HepG2 (cell line): ENCODE measurements around the gene FUNDC1. TPM values are rescaled to one million over a fixed set of nuclear protein-coding genes. Genes with fewer than 3 reads are reported as not detected.

Experiments
- ATAC-seq: fragments of 200-7000 bp; cut with Tn5 transposase; 3 replicates; pipeline ENCODE4 v1.9.1; 2020; ENCODE audit warnings: mild to moderate bottlenecking, moderate library complexity
- BruUV-seq: library from RNA; stranded (reverse); fragments of 400-500 nt; replicated peaks from 2 replicates; lab custom pipeline; 2021; lab: Mats Ljungman, UMichigan
- CTCF ChIA-PET: fragments of 300-600 bp; formaldehyde crosslinking; extraction: SDS; loops from one replicate; lab custom pipeline; 2021; ENCODE audit warnings: low total read pairs, inconsistent platforms, low intra/inter-chr PET ratio; lab: Yijun Ruan, JAX
- POLR2A ChIA-PET: fragments of 350-600 bp; sonication (Branson Sonifier 250); formaldehyde crosslinking; loops from one replicate; lab custom pipeline; 2020; ENCODE audit warnings: antibody characterized with exemption, inconsistent platforms; lab: Yijun Ruan, JAX
- DNase-seq: peaks from one replicate; pipeline ENCODE4 v3.0.0-alpha.2; 2015; ENCODE audit warnings: low spot score
- FAIRE-seq: peaks from 3 replicates; lab custom pipeline; 2011; peaks lifted over from hg19 to GRCh38; lab: Jason Lieb, UNC
- H2AFZ ChIP-seq: one replicate; pipeline ENCODE4 v1.6.1; 2011; ENCODE audit warnings: low read length, inconsistent platforms
- H3K27ac ChIP-seq: fragments of 300-600 bp; 3 replicates; pipeline ENCODE4 v1.8.0; 2011; ENCODE audit warnings: mixed run types, mild to moderate bottlenecking, mixed read lengths, low read length, inconsistent platforms; ENCODE audit not compliant: insufficient read depth; ENCODE audit errors: extremely low read length
- H3K27me3 ChIP-seq, 2 experiments: fragments of 200-600 bp in 1 of 2; 2 replicates in 1 of 2; 3 replicates in 1 of 2; pipeline versions ENCODE4 v1.6.0 to v1.8.0; 2011; ENCODE audit warnings: low read length in 2 of 2, mild to moderate bottlenecking in 2 of 2, moderate library complexity in 2 of 2, inconsistent platforms in 1 of 2; ENCODE audit not compliant: insufficient read depth in 2 of 2, control insufficient read depth in 1 of 2
- H3K36me3 ChIP-seq, 2 experiments: fragments of 200-600 bp in 1 of 2; replicated peaks in 1 of 2; 2 replicates in 1 of 2; 3 replicates in 1 of 2; pipeline versions ENCODE4 v1.5.1 to v1.8.0; 2011; ENCODE audit warnings: low read length in 2 of 2, inconsistent platforms in 1 of 2; ENCODE audit not compliant: insufficient read depth in 2 of 2, control insufficient read depth in 1 of 2
- H3K4me1 ChIP-seq: 2 replicates; pipeline ENCODE4 v1.5.1; 2012; ENCODE audit warnings: low read length, inconsistent platforms; ENCODE audit not compliant: insufficient read depth
- H3K4me2 ChIP-seq: 2 replicates; pipeline ENCODE4 v1.6.0; 2011; ENCODE audit warnings: low read depth, low read length, inconsistent platforms
- H3K4me3 ChIP-seq, 3 experiments: fragments of 200-600 bp in 1 of 3; sonication (generic), shearing (Covaris generic) in 1 of 3; replicated peaks in 1 of 3; 2 replicates each; pipeline ENCODE4 v1.5.1; 2011 to 2016; ENCODE audit warnings: low read length in 3 of 3, inconsistent platforms in 2 of 3, low read depth in 2 of 3, mild to moderate bottlenecking in 2 of 3, control low read depth in 1 of 3, mixed read lengths in 1 of 3; ENCODE audit not compliant: insufficient read depth in 1 of 3
- H3K79me2 ChIP-seq: one replicate; pipeline ENCODE4 v1.6.1; 2011; ENCODE audit warnings: low read length, inconsistent platforms; ENCODE audit not compliant: insufficient read depth
- H3K9ac ChIP-seq: 2 replicates; pipeline ENCODE4 v1.6.0; 2011; ENCODE audit warnings: mild to moderate bottlenecking, low read depth, low read length, inconsistent platforms; ENCODE audit not compliant: insufficient read depth
- H3K9me3 ChIP-seq: 2 replicates; pipeline ENCODE4 v1.5.1; 2012; ENCODE audit warnings: mild to moderate bottlenecking, low read length
- H4K20me1 ChIP-seq: 2 replicates; pipeline ENCODE4 v1.6.0; 2011; ENCODE audit warnings: inconsistent platforms, mild to moderate bottlenecking, low read length, moderate library complexity; ENCODE audit not compliant: insufficient read depth
- CREB1 ChIP-seq, 2 experiments: fragments of 450-650 bp in 1 of 2; IDR thresholded peaks; 2 replicates each; pipeline ENCODE4 v1.6.1; 2016 to 2017; ENCODE audit warnings: control low read depth in 1 of 2, mild to moderate bottlenecking in 1 of 2, missing compliant biosample characterization in 1 of 2, missing genetic modification characterization in 1 of 2
- KMT2B ChIP-seq: IDR thresholded peaks from 2 replicates; pipeline ENCODE4 v1.6.1; 2016; ENCODE audit warnings: missing genetic modification reagents, missing compliant biosample characterization
- SRY ChIP-seq: sonication (generic); formaldehyde crosslinking; IDR thresholded peaks from 2 replicates; pipeline ENCODE4 v1.8.0; 2022; ENCODE audit warnings: mild to moderate bottlenecking, missing genetic modification reagents
- TARDBP ChIP-seq: sonication (generic); formaldehyde crosslinking; IDR thresholded peaks from 2 replicates; pipeline ENCODE4 v1.8.0; 2022; ENCODE audit warnings: mild to moderate bottlenecking, missing genetic modification reagents
- TCF7L2 ChIP-seq: IDR thresholded peaks from 2 replicates; pipeline ENCODE4 v1.6.1; 2011; ENCODE audit warnings: mild to moderate bottlenecking, low read depth, low read length, moderate library complexity
- TP53 ChIP-seq: sonication (generic); formaldehyde crosslinking; conservative IDR thresholded peaks from 2 replicates; pipeline ENCODE4 v1.4.0; 2020; ENCODE audit warnings: missing genetic modification reagents
- ZNF232 ChIP-seq: sonication (generic); formaldehyde crosslinking; IDR thresholded peaks from 2 replicates; pipeline ENCODE4 v1.4.0; 2020; ENCODE audit warnings: missing genetic modification reagents, borderline replicate concordance
- ZNF331 ChIP-seq: sonication (generic); formaldehyde crosslinking; IDR thresholded peaks from 2 replicates; pipeline ENCODE4 v1.4.0; 2020; ENCODE audit warnings: missing genetic modification reagents
- ZNF547 ChIP-seq: sonication (generic); formaldehyde crosslinking; IDR thresholded peaks from 2 replicates; pipeline ENCODE4 v1.5.1; 2020; ENCODE audit warnings: mild to moderate bottlenecking, missing genetic modification reagents
- ZNF788 ChIP-seq: sonication (generic); formaldehyde crosslinking; IDR thresholded peaks from 2 replicates; pipeline ENCODE4 v1.5.0; 2020; ENCODE audit warnings: mild to moderate bottlenecking, missing genetic modification reagents, borderline replicate concordance
- ZSCAN9 ChIP-seq: IDR thresholded peaks from 2 replicates; pipeline ENCODE4 v1.6.1; 2016; ENCODE audit warnings: borderline replicate concordance
- WGBS: methylation state at CpG from one replicate; pipeline ENCODE4 v1.1.6; 2017; ENCODE audit warnings: low lambda C conversion rate; 5-methylcytosine and 5-hydroxymethylcytosine counted together
- in situ Hi-C: cut with HindIII; loops from 2 replicates; pipeline ENCODE4 v1.10.0; 2017; ENCODE audit warnings: low pct_unique_long_range_greater_than_20kb; ENCODE audit not compliant: extremely low pct_ligation_motif_present
- intact Hi-C: fragments of 100-400 bp; cut with micrococcal nuclease; formaldehyde crosslinking; loops from one replicate; pipeline ENCODE4 v1.10.0; 2022; ENCODE audit not compliant: unreplicated experiment
- polyA plus RNA-seq, 8 experiments: library from polyadenylated mRNA; depleted of rRNA in 3 of 8; stranded (reverse) in 7 of 8; unstranded in 1 of 8; fragments of >200 nt; fragmentation: Illumina TruSeq in 4 of 8; extraction: Trizol in 4 of 8; gene quantifications; 2 replicates each; pipeline versions ENCODE4 v1.2.1 to v1.2.3, GENCODE V29; 2011 to 2016; ENCODE audit warnings: low read depth in 4 of 8, missing spikeins in 1 of 8, mixed read lengths in 1 of 8; ENCODE audit not compliant: insufficient read depth in 1 of 8
- total RNA-seq, 5 experiments: library from RNA; depleted of rRNA; stranded (reverse); fragments of >200 nt; fragmentation: Illumina TruSeq; extraction: Trizol; gene quantifications; 2 replicates each; pipeline ENCODE4 v1.2.3, GENCODE V29; 2016; ENCODE audit warnings: low read depth in 1 of 5
- TF ChIP-seq, protein P1 (sequence below), 2 experiments: fragments of 450-650 bp in 1 of 2; sonication (generic) in 1 of 2; formaldehyde crosslinking in 1 of 2; IDR thresholded peaks; 2 replicates each; pipeline versions ENCODE4 v1.6.1 to v1.8.0; 2016 to 2022; ENCODE audit warnings: antibody characterized with exemption in 1 of 2, mild to moderate bottlenecking in 1 of 2, missing genetic modification reagents in 1 of 2
- TF ChIP-seq, protein P2 (sequence below): sonication (generic); formaldehyde crosslinking; conservative IDR thresholded peaks from 2 replicates; pipeline ENCODE4 v1.8.0; 2022; ENCODE audit warnings: mild to moderate bottlenecking, moderate library complexity, missing genetic modification reagents

FUNDC1 gene
- total and polyA plus RNA-seq, 2 of the 13 experiments (the other 11 are each of a cell fraction or from before 2014, with no cell fraction given): 11.9 to 13.9 TPM

DNA sequence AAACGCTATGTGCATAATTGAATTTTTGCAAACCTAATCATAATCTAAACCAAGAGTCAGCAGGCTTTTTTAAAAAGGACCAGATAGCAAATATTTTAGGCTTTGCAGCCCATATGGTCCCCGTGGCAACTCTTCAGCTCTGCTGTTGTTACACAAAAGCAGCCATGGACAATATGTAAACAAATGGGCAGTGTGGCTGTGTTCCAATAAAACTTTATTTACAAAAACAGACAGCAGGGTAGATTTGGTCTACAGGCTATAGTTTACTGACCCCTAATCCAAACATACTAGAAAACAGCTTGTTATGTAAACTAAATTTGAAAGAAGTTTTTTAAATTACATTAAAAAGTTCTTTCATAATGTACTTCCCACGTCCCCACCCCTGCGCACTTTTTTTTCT, 53.1 kb downstream of the FUNDC1 start (continued):
- TF ChIP-seq, protein P1, sequence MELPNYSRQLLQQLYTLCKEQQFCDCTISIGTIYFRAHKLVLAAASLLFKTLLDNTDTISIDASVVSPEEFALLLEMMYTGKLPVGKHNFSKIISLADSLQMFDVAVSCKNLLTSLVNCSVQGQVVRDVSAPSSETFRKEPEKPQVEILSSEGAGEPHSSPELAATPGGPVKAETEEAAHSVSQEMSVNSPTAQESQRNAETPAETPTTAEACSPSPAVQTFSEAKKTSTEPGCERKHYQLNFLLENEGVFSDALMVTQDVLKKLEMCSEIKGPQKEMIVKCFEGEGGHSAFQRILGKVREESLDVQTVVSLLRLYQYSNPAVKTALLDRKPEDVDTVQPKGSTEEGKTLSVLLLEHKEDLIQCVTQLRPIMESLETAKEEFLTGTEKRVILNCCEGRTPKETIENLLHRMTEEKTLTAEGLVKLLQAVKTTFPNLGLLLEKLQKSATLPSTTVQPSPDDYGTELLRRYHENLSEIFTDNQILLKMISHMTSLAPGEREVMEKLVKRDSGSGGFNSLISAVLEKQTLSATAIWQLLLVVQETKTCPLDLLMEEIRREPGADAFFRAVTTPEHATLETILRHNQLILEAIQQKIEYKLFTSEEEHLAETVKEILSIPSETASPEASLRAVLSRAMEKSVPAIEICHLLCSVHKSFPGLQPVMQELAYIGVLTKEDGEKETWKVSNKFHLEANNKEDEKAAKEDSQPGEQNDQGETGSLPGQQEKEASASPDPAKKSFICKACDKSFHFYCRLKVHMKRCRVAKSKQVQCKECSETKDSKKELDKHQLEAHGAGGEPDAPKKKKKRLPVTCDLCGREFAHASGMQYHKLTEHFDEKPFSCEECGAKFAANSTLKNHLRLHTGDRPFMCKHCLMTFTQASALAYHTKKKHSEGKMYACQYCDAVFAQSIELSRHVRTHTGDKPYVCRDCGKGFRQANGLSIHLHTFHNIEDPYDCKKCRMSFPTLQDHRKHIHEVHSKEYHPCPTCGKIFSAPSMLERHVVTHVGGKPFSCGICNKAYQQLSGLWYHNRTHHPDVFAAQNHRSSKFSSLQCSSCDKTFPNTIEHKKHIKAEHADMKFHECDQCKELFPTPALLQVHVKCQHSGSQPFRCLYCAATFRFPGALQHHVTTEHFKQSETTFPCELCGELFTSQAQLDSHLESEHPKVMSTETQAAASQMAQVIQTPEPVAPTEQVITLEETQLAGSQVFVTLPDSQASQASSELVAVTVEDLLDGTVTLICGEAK (IDR thresholded peaks at IDR 0.05): peak; percentile 8; the same call in 1 of the 2 replicates
- TF ChIP-seq, protein P1 (CRISPR knock-in tag; IDR thresholded peaks at IDR 0.05): peak; percentile 72; the same call in 1 of the 2 replicates
- TF ChIP-seq TP53: no peak

DNA sequence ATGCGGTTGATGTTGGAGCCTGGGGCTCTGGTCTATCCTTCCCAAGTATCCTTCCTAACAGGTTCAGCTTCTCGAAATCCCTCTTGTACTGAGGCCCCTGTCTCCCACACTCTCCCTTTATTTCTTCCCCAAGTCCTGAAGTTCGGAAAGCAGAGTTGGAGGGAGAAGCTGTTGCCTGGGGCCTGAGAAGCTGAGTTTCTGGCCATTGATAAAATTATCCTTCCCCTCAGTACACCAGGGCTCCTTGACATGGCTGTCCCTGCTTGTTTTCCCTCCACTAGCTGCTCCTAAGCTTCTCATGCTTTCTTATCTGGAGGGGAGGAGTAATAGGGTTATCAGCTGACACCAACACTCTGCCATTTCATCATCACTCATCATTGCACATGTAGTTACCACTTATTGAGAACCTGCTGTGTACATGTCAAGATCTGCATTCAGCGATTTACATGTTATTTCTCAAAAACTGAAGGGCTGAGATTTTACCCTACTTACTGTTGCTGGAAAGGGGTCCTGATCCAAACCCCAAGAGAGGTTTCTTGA, 58.0 kb downstream of the FUNDC1 start:
- Histone ChIP-seq H4K20me1 (no peaks in the 10 kb centered on the region), H3K4me3 (no peak overlapping the region), H3K4me1 (no peaks in the 10 kb centered on the region), H3K36me3 (no peaks in the 10 kb centered on the region), H3K79me2 (no peaks in the 10 kb centered on the region), H3K27ac (no peak overlapping the region), H3K9me3 (no peaks in the 10 kb centered on the region), H3K4me2 (no peak overlapping the region), H3K27me3 (no peaks in the 10 kb centered on the region), H3K9ac (no peak overlapping the region), H2AFZ (no peak overlapping the region)
- 35% methylated on average over 4 of the region's 4 CpGs for WGBS
- BruUV-seq: no TSS peak
- intact Hi-C loops (no loop called here), in situ Hi-C loops (no loop called here)
- FAIRE-seq (no peak), DNase-seq (no peak), ATAC-seq (no peak)
- ChIA-PET CTCF (no interaction called here), POLR2A (no interaction called here)
- TF ChIP-seq, protein P2, sequence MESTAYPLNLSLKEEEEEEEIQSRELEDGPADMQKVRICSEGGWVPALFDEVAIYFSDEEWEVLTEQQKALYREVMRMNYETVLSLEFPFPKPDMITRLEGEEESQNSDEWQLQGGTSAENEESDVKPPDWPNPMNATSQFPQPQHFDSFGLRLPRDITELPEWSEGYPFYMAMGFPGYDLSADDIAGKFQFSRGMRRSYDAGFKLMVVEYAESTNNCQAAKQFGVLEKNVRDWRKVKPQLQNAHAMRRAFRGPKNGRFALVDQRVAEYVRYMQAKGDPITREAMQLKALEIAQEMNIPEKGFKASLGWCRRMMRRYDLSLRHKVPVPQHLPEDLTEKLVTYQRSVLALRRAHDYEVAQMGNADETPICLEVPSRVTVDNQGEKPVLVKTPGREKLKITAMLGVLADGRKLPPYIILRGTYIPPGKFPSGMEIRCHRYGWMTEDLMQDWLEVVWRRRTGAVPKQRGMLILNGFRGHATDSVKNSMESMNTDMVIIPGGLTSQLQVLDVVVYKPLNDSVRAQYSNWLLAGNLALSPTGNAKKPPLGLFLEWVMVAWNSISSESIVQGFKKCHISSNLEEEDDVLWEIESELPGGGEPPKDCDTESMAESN (CRISPR knock-in tag): no peak
- no peak for TF ChIP-seq TARDBP (CRISPR knock-in tag)
- TF ChIP-seq ZNF232 (CRISPR knock-in tag): no peak
- no peak for TF ChIP-seq KMT2B
- no peak for TF ChIP-seq SRY (CRISPR knock-in tag)
- TF ChIP-seq ZNF331: no peak
- no peak for TF ChIP-seq ZSCAN9 (CRISPR knock-in tag)
- TF ChIP-seq CREB1 (IDR thresholded peaks at IDR 0.05): no peak
- no peak for TF ChIP-seq CREB1 (CRISPR knock-in tag; IDR thresholded peaks at IDR 0.05)
- TF ChIP-seq TCF7L2: no peak
- TF ChIP-seq ZNF547 (CRISPR knock-in tag): no peak
- TF ChIP-seq ZNF788 (CRISPR knock-in tag): no peak
